HepG2 (cell line): ENCODE data around the gene ZNF888. TPM values are rescaled to one million over a fixed set of nuclear protein-coding genes. Genes with fewer than 3 reads are reported as not detected.

Experiments
- ATAD3A ChIP-seq: sonication (generic); formaldehyde crosslinking; IDR thresholded peaks from 2 replicates; pipeline ENCODE4 v1.4.0; 2020; ENCODE audit warnings: missing genetic modification reagents
- LCORL ChIP-seq, 2 experiments: fragments of 450-650 bp in 1 of 2; sonication (generic) in 1 of 2; formaldehyde crosslinking in 1 of 2; IDR thresholded peaks; 2 replicates each; pipeline versions ENCODE4 v1.5.0 to v1.6.1; 2017 to 2020; ENCODE audit warnings: antibody characterized with exemption in 1 of 2, missing genetic modification reagents in 1 of 2
- RAD21 ChIP-seq: fragments of 450-650 bp; formaldehyde crosslinking; IDR thresholded peaks from 2 replicates; pipeline ENCODE4 v1.5.0; 2020; ENCODE audit warnings: mild to moderate bottlenecking
- RBM39 ChIP-seq: fragments of 200-400 bp; formaldehyde crosslinking; IDR thresholded peaks from one replicate; pipeline ENCODE4 v1.6.1; 2018; ENCODE audit warnings: antibody characterized with exemption, mild to moderate bottlenecking, low read depth, low read length; ENCODE audit not compliant: poor library complexity, severe bottlenecking
- SP1 ChIP-seq, 2 experiments: fragments of 450-650 bp in 1 of 2; sonication (generic) in 1 of 2; formaldehyde crosslinking in 1 of 2; IDR thresholded peaks; 2 replicates each; pipeline versions ENCODE4 v1.4.0 to v1.6.1; 2016 to 2020; ENCODE audit warnings: missing genetic modification reagents in 1 of 2
- ZBTB1 ChIP-seq: sonication (generic); formaldehyde crosslinking; IDR thresholded peaks from 2 replicates; pipeline ENCODE4 v1.4.0; 2020; ENCODE audit warnings: missing genetic modification reagents, borderline replicate concordance
- ZMYM3 ChIP-seq: sonication (generic); formaldehyde crosslinking; IDR thresholded peaks from 2 replicates; pipeline ENCODE4 v1.5.1; 2020; ENCODE audit warnings: mild to moderate bottlenecking, missing genetic modification reagents
- ZNF264 ChIP-seq: sonication (generic); formaldehyde crosslinking; IDR thresholded peaks from 2 replicates; pipeline ENCODE4 v1.4.0; 2020; ENCODE audit warnings: missing genetic modification reagents
- ZSCAN21 ChIP-seq: sonication (generic); formaldehyde crosslinking; IDR thresholded peaks from 2 replicates; pipeline ENCODE4 v1.8.0; 2022; ENCODE audit warnings: mild to moderate bottlenecking, missing genetic modification reagents, moderate library complexity, borderline replicate concordance
- polyA plus RNA-seq, 8 experiments: library from polyadenylated mRNA; depleted of rRNA in 3 of 8; stranded (reverse) in 7 of 8; unstranded in 1 of 8; fragments of >200 nt; fragmentation: Illumina TruSeq in 4 of 8; extraction: Trizol in 4 of 8; gene quantifications; 2 replicates each; pipeline versions ENCODE4 v1.2.1 to v1.2.3, GENCODE V29; 2011 to 2016; ENCODE audit warnings: low read depth in 4 of 8, missing spikeins in 1 of 8, mixed read lengths in 1 of 8; ENCODE audit not compliant: insufficient read depth in 1 of 8
- total RNA-seq, 5 experiments: library from RNA; depleted of rRNA; stranded (reverse); fragments of >200 nt; fragmentation: Illumina TruSeq; extraction: Trizol; gene quantifications; 2 replicates each; pipeline ENCODE4 v1.2.3, GENCODE V29; 2016; ENCODE audit warnings: low read depth in 1 of 5
- TF ChIP-seq, protein P1 (sequence below): sonication (generic); formaldehyde crosslinking; IDR thresholded peaks from 2 replicates; pipeline ENCODE4 v1.5.0; 2020; ENCODE audit warnings: mild to moderate bottlenecking, missing genetic modification reagents, borderline replicate concordance
- TF ChIP-seq, protein P2 (sequence below): sonication (generic); formaldehyde crosslinking; IDR thresholded peaks from 2 replicates; pipeline ENCODE4 v1.4.0; 2020; ENCODE audit warnings: mild to moderate bottlenecking, missing genetic modification reagents
- TF ChIP-seq, protein P3 (sequence below), 2 experiments: sonication (generic) in 1 of 2; formaldehyde crosslinking in 1 of 2; IDR thresholded peaks; 2 replicates each; pipeline versions ENCODE4 v1.4.0 to v1.6.1; 2016 to 2020; ENCODE audit warnings: borderline replicate concordance in 1 of 2, low read depth in 1 of 2, mild to moderate bottlenecking in 1 of 2, missing genetic modification reagents in 1 of 2
- TF ChIP-seq, protein P4 (sequence below): sonication (generic); formaldehyde crosslinking; IDR thresholded peaks from 2 replicates; pipeline ENCODE4 v1.8.0; 2023; ENCODE audit warnings: mild to moderate bottlenecking, missing genetic modification reagents

ZNF888 gene
- total and polyA plus RNA-seq, 2 of the 13 experiments (the other 11 are each of a cell fraction or from before 2014, with no cell fraction given), result 1.7 to 7.6 TPM

DNA sequence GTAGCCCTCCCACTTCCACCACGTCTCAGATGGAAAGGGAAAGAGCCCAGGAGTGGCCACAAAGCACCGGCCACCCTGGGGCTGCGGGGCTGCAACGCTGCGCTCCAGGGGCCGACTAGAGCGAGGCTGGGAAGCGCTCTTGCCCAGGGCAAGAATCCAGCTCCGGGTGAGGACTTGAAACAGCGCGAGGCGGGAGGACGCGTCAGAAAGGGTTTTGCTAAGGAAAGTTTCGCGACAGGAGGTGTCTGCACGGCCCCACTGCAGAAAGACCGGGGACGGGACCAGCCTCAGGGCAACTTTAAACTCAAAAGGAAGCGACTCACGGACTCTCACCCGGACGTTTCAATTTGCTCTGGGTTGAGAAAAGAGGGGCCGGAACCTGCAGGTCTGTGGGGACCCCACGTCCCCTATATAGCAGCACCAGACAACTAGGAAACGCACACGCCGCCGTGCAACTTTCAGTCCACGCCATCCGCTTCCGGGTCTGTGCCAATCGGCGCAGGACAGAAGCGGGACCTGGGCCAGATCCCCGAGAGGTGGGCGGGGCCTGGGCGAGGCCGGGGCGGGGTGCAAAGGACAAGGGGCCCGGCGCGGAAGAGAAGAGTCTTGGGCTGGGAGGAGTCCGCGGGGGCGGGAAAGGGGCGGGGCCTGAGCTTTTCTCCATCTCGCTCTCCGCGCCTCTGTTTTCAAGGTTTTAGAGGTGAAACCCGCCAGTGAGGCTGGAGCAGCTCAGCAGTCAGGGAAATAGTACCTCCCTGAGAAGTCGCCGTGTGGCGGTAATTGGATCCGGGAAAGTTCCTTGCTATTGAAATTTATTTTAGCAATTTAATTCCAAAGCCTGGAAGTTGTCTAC lies 39.4 kb upstream of the ZNF888 start, which contains the start of gene ZNF816 (continued):
- TF ChIP-seq, protein P1, sequence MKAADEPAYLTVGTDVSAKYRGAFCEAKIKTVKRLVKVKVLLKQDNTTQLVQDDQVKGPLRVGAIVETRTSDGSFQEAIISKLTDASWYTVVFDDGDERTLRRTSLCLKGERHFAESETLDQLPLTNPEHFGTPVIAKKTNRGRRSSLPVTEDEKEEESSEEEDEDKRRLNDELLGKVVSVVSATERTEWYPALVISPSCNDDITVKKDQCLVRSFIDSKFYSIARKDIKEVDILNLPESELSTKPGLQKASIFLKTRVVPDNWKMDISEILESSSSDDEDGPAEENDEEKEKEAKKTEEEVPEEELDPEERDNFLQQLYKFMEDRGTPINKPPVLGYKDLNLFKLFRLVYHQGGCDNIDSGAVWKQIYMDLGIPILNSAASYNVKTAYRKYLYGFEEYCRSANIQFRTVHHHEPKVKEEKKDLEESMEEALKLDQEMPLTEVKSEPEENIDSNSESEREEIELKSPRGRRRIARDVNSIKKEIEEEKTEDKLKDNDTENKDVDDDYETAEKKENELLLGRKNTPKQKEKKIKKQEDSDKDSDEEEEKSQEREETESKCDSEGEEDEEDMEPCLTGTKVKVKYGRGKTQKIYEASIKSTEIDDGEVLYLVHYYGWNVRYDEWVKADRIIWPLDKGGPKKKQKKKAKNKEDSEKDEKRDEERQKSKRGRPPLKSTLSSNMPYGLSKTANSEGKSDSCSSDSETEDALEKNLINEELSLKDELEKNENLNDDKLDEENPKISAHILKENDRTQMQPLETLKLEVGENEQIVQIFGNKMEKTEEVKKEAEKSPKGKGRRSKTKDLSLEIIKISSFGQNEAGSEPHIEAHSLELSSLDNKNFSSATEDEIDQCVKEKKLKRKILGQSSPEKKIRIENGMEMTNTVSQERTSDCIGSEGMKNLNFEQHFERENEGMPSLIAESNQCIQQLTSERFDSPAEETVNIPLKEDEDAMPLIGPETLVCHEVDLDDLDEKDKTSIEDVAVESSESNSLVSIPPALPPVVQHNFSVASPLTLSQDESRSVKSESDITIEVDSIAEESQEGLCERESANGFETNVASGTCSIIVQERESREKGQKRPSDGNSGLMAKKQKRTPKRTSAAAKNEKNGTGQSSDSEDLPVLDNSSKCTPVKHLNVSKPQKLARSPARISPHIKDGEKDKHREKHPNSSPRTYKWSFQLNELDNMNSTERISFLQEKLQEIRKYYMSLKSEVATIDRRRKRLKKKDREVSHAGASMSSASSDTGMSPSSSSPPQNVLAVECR, result peak; percentile 84; the same call in 1 of the 2 replicates
- no peak for TF ChIP-seq ZBTB1 (CRISPR knock-in tag)
- 0 out of 2 replicates have a peak, but pooled peaks have one; percentile 53 for TF ChIP-seq ZNF264 (CRISPR knock-in tag)
- no peak for TF ChIP-seq SP1 (IDR thresholded peaks at IDR 0.05)
- TF ChIP-seq SP1 (CRISPR knock-in tag; IDR thresholded peaks at IDR 0.05), result peak; percentile 69
- no peak for TF ChIP-seq LCORL (IDR thresholded peaks at IDR 0.05)
- peak; percentile 39; the same call in 1 of the 2 replicates for TF ChIP-seq LCORL (CRISPR knock-in tag; IDR thresholded peaks at IDR 0.05)
- TF ChIP-seq RAD21 (CRISPR knock-in tag), result 0 out of 2 replicates have a peak, but pooled peaks have one; percentile 6
- TF ChIP-seq, protein P2, sequence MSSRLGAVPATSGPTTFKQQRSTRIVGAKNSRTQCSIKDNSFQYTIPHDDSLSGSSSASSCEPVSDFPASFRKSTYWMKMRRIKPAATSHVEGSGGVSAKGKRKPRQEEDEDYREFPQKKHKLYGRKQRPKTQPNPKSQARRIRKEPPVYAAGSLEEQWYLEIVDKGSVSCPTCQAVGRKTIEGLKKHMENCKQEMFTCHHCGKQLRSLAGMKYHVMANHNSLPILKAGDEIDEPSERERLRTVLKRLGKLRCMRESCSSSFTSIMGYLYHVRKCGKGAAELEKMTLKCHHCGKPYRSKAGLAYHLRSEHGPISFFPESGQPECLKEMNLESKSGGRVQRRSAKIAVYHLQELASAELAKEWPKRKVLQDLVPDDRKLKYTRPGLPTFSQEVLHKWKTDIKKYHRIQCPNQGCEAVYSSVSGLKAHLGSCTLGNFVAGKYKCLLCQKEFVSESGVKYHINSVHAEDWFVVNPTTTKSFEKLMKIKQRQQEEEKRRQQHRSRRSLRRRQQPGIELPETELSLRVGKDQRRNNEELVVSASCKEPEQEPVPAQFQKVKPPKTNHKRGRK (CRISPR knock-in tag), result no peak
- TF ChIP-seq, protein P3, sequence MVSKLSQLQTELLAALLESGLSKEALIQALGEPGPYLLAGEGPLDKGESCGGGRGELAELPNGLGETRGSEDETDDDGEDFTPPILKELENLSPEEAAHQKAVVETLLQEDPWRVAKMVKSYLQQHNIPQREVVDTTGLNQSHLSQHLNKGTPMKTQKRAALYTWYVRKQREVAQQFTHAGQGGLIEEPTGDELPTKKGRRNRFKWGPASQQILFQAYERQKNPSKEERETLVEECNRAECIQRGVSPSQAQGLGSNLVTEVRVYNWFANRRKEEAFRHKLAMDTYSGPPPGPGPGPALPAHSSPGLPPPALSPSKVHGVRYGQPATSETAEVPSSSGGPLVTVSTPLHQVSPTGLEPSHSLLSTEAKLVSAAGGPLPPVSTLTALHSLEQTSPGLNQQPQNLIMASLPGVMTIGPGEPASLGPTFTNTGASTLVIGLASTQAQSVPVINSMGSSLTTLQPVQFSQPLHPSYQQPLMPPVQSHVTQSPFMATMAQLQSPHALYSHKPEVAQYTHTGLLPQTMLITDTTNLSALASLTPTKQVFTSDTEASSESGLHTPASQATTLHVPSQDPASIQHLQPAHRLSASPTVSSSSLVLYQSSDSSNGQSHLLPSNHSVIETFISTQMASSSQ (IDR thresholded peaks at IDR 0.05; ENCODE audit: low read depth), result no peak
- TF ChIP-seq, protein P3 (CRISPR knock-in tag; IDR thresholded peaks at IDR 0.05; ENCODE audit: borderline replicate concordance), result peak; percentile 20; the same call in 1 of the 2 replicates
- TF ChIP-seq ZMYM3, result no peak
- TF ChIP-seq, protein P4, sequence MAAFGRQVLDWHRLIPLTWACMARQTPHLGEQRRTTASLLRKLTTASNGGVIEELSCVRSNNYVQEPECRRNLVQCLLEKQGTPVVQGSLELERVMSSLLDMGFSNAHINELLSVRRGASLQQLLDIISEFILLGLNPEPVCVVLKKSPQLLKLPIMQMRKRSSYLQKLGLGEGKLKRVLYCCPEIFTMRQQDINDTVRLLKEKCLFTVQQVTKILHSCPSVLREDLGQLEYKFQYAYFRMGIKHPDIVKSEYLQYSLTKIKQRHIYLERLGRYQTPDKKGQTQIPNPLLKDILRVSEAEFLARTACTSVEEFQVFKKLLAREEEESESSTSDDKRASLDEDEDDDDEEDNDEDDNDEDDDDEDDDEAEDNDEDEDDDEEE (CRISPR knock-in tag), result peak; percentile 86; the same call in 1 of the 2 replicates
- peak; percentile 56 for TF ChIP-seq RBM39
- peak; percentile 70; the same call in 1 of the 2 replicates for TF ChIP-seq ZSCAN21 (CRISPR knock-in tag)
- no peak for TF ChIP-seq ATAD3A (CRISPR knock-in tag)
